Body of pancreas (tissue), 4 donors: ENCODE results near the gene PRAME. TPM values are rescaled to one million over a fixed set of nuclear protein-coding genes. Genes with fewer than 3 reads are reported as not detected.

Source experiments
- ATAC-seq: fragments of 150-250 bp; one replicate; pipeline ENCODE4 v1.9.1; 2016
- DNase-seq, 4 donors: peaks; one replicate each; pipeline ENCODE4 v3.0.0-alpha.2; 2019
- H3K27ac ChIP-seq, 4 donors: fragments of 200-600 bp; sonication (generic); 1 replicate in 3 of 4; 2 replicates in 1 of 4; pipeline versions ENCODE4 v1.5.1 to v1.6.1; 2016 to 2019; ENCODE audit warnings: mild to moderate bottlenecking in 1 of 4, mixed read lengths in 1 of 4, moderate library complexity in 1 of 4
- H3K27me3 ChIP-seq, 2 donors: fragments of 200-600 bp; sonication (generic); one replicate each; pipeline ENCODE4 v1.6.0; 2016; ENCODE audit warnings: mild to moderate bottlenecking in 1 of 2
- H3K36me3 ChIP-seq, 2 donors: fragments of 200-600 bp; sonication (generic); replicated peaks in 1 of 2; 2 replicates each; pipeline ENCODE4 v1.5.1; 2016; ENCODE audit warnings: low read depth in 2 of 2; ENCODE audit not compliant: insufficient read depth in 1 of 2
- H3K4me1 ChIP-seq: fragments of 200-600 bp; sonication (generic); one replicate; pipeline ENCODE4 v1.6.0; 2016
- H3K4me3 ChIP-seq, 2 donors: fragments of 200-600 bp; sonication (generic); 1 replicate in 1 of 2; 2 replicates in 1 of 2; pipeline ENCODE4 v1.5.1; 2016 to 2019
- H3K9me3 ChIP-seq, 3 donors: fragments of 200-600 bp; sonication (generic); 1 replicate in 2 of 3; 2 replicates in 1 of 3; pipeline ENCODE4 v1.5.1; 2016
- POLR2A ChIP-seq, 3 donors: fragments of 450-650 bp; IDR thresholded peaks; one replicate each; pipeline ENCODE4 v1.6.1; 2016; ENCODE audit warnings: antibody characterized with exemption in 3 of 3, mild to moderate bottlenecking in 2 of 3
- WGBS, 2 donors: methylation state at CpG; one replicate each; pipeline ENCODE4 v1.1.5; 2017; 5-methylcytosine and 5-hydroxymethylcytosine counted together
- intact Hi-C: fragments of 100-400 bp; cut with DNase I; formaldehyde crosslinking; loops from one replicate; pipeline ENCODE4 v1.15.1; 2023
- total RNA-seq, 2 donors: library from RNA; depleted of rRNA; stranded (reverse); fragments of >200 nt; gene quantifications; one replicate each; pipeline ENCODE4 v1.1.0, GENCODE V29; 2016
- TF ChIP-seq, protein P1 (sequence below), 7 experiments: fragments of 450-650 bp in 4 of 7; fragments of 200-600 bp in 3 of 7; sonication (generic) in 3 of 7; IDR thresholded peaks; one replicate each; pipeline ENCODE4 v1.5.1; 2016 to 2019; ENCODE audit warnings: antibody characterized with exemption in 7 of 7

Gene PRAME
- total RNA-seq, 2 donors from 2014 or later: not detected

DNA sequence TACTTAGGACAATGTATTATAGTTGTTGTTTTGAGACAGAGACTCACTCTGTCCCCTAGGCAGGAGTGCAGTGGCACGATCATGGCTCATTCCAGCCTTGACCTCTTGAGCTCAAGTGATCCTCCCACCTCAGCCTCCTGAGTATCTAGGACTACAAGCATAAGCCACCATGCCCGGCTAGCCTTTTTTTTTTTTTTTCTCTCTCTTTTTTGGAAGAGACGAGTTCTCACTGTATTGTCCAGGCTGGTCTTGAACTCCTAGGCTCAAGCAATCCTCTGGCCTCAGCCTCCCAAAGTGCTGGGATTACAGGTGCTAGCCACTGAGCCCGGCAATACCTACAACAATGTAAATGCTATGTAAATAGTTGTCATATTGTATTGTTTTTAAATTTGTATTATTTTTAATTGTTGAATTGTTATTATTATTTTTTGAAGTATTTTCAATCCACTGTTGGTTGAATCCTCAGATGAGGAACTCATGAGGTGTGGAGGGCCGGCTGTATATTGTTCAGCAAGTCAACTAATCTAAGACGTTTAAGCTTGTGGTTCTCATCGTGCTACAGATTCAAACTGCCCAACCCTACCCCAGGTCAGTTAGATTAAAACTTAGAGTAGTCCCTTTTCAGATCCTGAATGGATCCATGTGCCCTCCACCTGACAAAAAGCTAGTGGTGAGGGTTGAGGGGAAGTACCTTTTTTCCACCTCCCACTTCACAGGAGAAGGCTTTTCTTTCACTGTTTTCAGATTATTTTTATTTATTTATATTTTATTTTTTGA lies 27.1 kb downstream of the PRAME start:
- no peak for TF ChIP-seq POLR2A (IDR thresholded peaks at IDR 0.05)
- TF ChIP-seq, protein P1, sequence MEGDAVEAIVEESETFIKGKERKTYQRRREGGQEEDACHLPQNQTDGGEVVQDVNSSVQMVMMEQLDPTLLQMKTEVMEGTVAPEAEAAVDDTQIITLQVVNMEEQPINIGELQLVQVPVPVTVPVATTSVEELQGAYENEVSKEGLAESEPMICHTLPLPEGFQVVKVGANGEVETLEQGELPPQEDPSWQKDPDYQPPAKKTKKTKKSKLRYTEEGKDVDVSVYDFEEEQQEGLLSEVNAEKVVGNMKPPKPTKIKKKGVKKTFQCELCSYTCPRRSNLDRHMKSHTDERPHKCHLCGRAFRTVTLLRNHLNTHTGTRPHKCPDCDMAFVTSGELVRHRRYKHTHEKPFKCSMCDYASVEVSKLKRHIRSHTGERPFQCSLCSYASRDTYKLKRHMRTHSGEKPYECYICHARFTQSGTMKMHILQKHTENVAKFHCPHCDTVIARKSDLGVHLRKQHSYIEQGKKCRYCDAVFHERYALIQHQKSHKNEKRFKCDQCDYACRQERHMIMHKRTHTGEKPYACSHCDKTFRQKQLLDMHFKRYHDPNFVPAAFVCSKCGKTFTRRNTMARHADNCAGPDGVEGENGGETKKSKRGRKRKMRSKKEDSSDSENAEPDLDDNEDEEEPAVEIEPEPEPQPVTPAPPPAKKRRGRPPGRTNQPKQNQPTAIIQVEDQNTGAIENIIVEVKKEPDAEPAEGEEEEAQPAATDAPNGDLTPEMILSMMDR (IDR thresholded peaks at IDR 0.05): no peak
- no peaks in the 10 kb centered on the region for H3K9me3 ChIP-seq
- H3K27ac ChIP-seq: no peak overlapping the region
- no peak overlapping the region for H3K4me3 ChIP-seq
- no peaks in the 10 kb centered on the region for H3K36me3 ChIP-seq
- DNase-seq (no peak), ATAC-seq (no peak)
- intact Hi-C loops: no loop called here
- no peaks in the 10 kb centered on the region for H3K4me1 ChIP-seq
- WGBS, 2 donors: 68 to 71% methylated on average over 7 of the region's 7 CpGs
- H3K27me3 ChIP-seq: no peaks in the 10 kb centered on the region

GRCh38 chr22:22528780-22529179 lies 30.3 kb downstream of the PRAME start:
- Histone ChIP-seq H3K27ac (no peak overlapping the region), H3K27me3 (no peaks in the 10 kb centered on the region), H3K4me1 (no peaks in the 10 kb centered on the region), H3K4me3 (no peak overlapping the region), H3K36me3 (no peaks in the 10 kb centered on the region), H3K9me3 (no peaks in the 10 kb centered on the region)
- no peak for DNase-seq
- no peak for ATAC-seq
- intact Hi-C loops: no loop called here
- TF ChIP-seq, protein P1 (IDR thresholded peaks at IDR 0.05): no peak
- no peak for TF ChIP-seq POLR2A (IDR thresholded peaks at IDR 0.05)
- 89 to 90% methylated on average over 2 of the region's 2 CpGs for WGBS, 2 donors

DNA sequence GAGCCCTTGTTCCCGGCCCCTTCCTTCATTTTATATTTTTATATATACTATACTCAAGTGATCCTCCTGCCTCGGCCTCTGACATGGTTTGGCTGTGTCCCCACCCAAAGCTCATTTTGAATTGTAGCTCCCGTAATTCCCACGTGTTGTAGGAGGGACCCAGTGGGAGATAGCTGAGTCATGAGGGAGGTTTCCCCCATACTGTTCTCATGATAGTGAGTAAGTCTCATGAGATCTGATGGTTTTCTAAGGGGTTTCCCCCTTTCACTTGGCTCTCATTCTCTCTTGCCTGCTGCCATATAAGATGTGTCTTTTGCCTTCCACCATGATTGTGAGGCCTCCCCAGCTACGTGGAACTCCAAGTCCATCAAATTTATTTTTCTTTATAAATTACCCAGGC lies 31.8 kb downstream of the PRAME start:
- Histone ChIP-seq H3K27me3 (no peaks in the 10 kb centered on the region), H3K4me3 (no peak overlapping the region), H3K9me3 (no peaks in the 10 kb centered on the region), H3K36me3 (no peaks in the 10 kb centered on the region), H3K27ac (no peak overlapping the region), H3K4me1 (no peaks in the 10 kb centered on the region)
- intact Hi-C loops: no loop called here
- ATAC-seq (no peak), DNase-seq (no peak)
- 75 to 78% methylated on average over 5 of the region's 5 CpGs for WGBS, 2 donors
- no peak for TF ChIP-seq POLR2A (IDR thresholded peaks at IDR 0.05)
- TF ChIP-seq, protein P1 (IDR thresholded peaks at IDR 0.05): no peak

GRCh38 chr22:22526125-22526912 lies 32.7 kb downstream of the PRAME start:
- Histone ChIP-seq H3K4me3 (no peak overlapping the region), H3K4me1 (no peaks in the 10 kb centered on the region), H3K27me3 (no peaks in the 10 kb centered on the region), H3K27ac (no peak overlapping the region), H3K9me3 (no peaks in the 10 kb centered on the region), H3K36me3 (no peaks in the 10 kb centered on the region)
- TF ChIP-seq, protein P1 (IDR thresholded peaks at IDR 0.05): no peak
- no peak for TF ChIP-seq POLR2A (IDR thresholded peaks at IDR 0.05)
- DNase-seq: no peak
- WGBS, 2 donors: 68 to 77% methylated on average over 3 to 4 of the region's 4 CpGs
- intact Hi-C loops: no loop called here
- ATAC-seq: no peak
